GM12891 (cell line): Measurements from ENCODE around the gene NAA60.

Experiments used
- PAX5 ChIP-seq: IDR thresholded peaks from 2 replicates; pipeline ENCODE4 v1.6.1; 2011; ENCODE audit warnings: low read length, moderate library complexity, mild to moderate bottlenecking; ENCODE audit not compliant: insufficient read depth, severe bottlenecking
- POLR2A ChIP-seq: IDR thresholded peaks from 2 replicates; pipeline ENCODE4 v1.6.1; 2011; ENCODE audit warnings: low read depth, low read length, control low read depth
- POLR2AphosphoS5 ChIP-seq: IDR thresholded peaks from 2 replicates; pipeline ENCODE4 v1.6.1; 2011; ENCODE audit warnings: low read depth, low read length, control low read depth
- POU2F2 ChIP-seq: IDR thresholded peaks from 2 replicates; pipeline ENCODE4 v1.6.1; 2011; ENCODE audit warnings: low read depth, mild to moderate bottlenecking, control low read depth, low read length, moderate library complexity
- SPI1 ChIP-seq: IDR thresholded peaks from 2 replicates; pipeline ENCODE4 v1.6.1; 2011; ENCODE audit warnings: low read depth, low read length, control low read depth
- TAF1 ChIP-seq: IDR thresholded peaks from 2 replicates; pipeline ENCODE4 v1.6.1; 2011; ENCODE audit warnings: low read depth, low read length, control low read depth

GRCh38 chr16:3490911-3491629 is 47.6 kb downstream of the NAA60 start:
- no peak for TF ChIP-seq POLR2AphosphoS5
- no peak for TF ChIP-seq PAX5
- no peak for TF ChIP-seq POLR2A
- TF ChIP-seq POU2F2 = no peak
- no peak for TF ChIP-seq SPI1
- TF ChIP-seq TAF1 = no peak
